OCI-LY7 (cell line): ENCODE measurements around the gene DYNLRB1. TPM values are rescaled to one million over a fixed set of nuclear protein-coding genes. Genes with fewer than 3 reads are reported as not detected.

Experiments
- BruUV-seq: library from RNA; stranded (reverse); fragments of 400-500 nt; replicated peaks from 2 replicates; lab custom pipeline; 2021; lab: Mats Ljungman, UMichigan
- CTCF ChIA-PET: fragments of 300-600 bp; sonication (Branson Sonifier 250); formaldehyde crosslinking; loops from one replicate; lab custom pipeline; 2022; ENCODE audit warnings: antibody characterized with exemption; ENCODE audit not compliant: unreplicated experiment; lab: Charles Lee
- POLR2A ChIA-PET: fragments of 300-600 bp; sonication (Branson Sonifier 250); formaldehyde crosslinking; loops from one replicate; lab custom pipeline; 2022; ENCODE audit warnings: antibody characterized with exemption; lab: Charles Lee
- DNase-seq: peaks from one replicate; pipeline ENCODE4 v3.0.0-alpha.2; 2015; ENCODE audit warnings: low spot score
- H2AFZ ChIP-seq: fragments of 200-600 bp; sonication (generic), shearing (Covaris generic); 2 replicates; pipeline ENCODE4 v1.6.1; 2014; ENCODE audit warnings: mild to moderate bottlenecking, antibody characterized with exemption, low read length, moderate library complexity
- H3K27ac ChIP-seq: fragments of 200-600 bp; sonication (generic); 2 replicates; pipeline ENCODE4 v1.5.1; 2014; ENCODE audit warnings: mixed run types, low read depth, mild to moderate bottlenecking, moderate library complexity, low read length, inconsistent platforms; ENCODE audit not compliant: poor library complexity, severe bottlenecking
- H3K36me3 ChIP-seq: fragments of 200-600 bp; sonication (generic); 2 replicates; pipeline ENCODE4 v1.6.1; 2014; ENCODE audit warnings: mild to moderate bottlenecking, antibody characterized with exemption, low read length, moderate library complexity, mixed read lengths; ENCODE audit not compliant: insufficient read depth
- H3K4me1 ChIP-seq: fragments of 200-600 bp; sonication (generic); 2 replicates; pipeline ENCODE4 v1.5.1; 2014; ENCODE audit warnings: mild to moderate bottlenecking, low read length; ENCODE audit not compliant: insufficient read depth, poor library complexity, severe bottlenecking
- H3K4me2 ChIP-seq: fragments of 200-600 bp; sonication (generic); 2 replicates; pipeline ENCODE4 v1.6.1; 2014; ENCODE audit warnings: mild to moderate bottlenecking, low read length
- H3K4me3 ChIP-seq: fragments of 200-600 bp; sonication (generic); 2 replicates; pipeline ENCODE4 v1.5.1; 2014; ENCODE audit warnings: mild to moderate bottlenecking, low read depth, low read length; ENCODE audit not compliant: poor library complexity, severe bottlenecking
- H3K79me2 ChIP-seq: fragments of 200-600 bp; sonication (generic); 2 replicates; pipeline ENCODE4 v1.6.1; 2016; ENCODE audit warnings: low read depth, mild to moderate bottlenecking, low read length, moderate library complexity, mixed read lengths; ENCODE audit not compliant: insufficient read depth
- H3K9me2 ChIP-seq: fragments of 200-600 bp; sonication (generic); 2 replicates; pipeline ENCODE4 v1.6.1; 2016; ENCODE audit warnings: mild to moderate bottlenecking, low read length, mixed read lengths; ENCODE audit not compliant: insufficient read depth
- H3K9me3 ChIP-seq: fragments of 200-600 bp; sonication (generic); 2 replicates; pipeline ENCODE4 v1.6.1; 2014; ENCODE audit warnings: mild to moderate bottlenecking, mixed run types, low read length, mixed read lengths
- H4K20me1 ChIP-seq: fragments of 200-600 bp; sonication (generic); 2 replicates; pipeline ENCODE4 v1.6.1; 2014; ENCODE audit warnings: mild to moderate bottlenecking, antibody characterized with exemption, low read length, moderate library complexity, mixed read lengths; ENCODE audit not compliant: insufficient read depth
- EZH2phosphoT487 ChIP-seq: fragments of 200-600 bp; sonication (generic); IDR thresholded peaks from 2 replicates; pipeline ENCODE4 v1.6.1; 2018; ENCODE audit warnings: low read depth, borderline replicate concordance, mild to moderate bottlenecking, mixed run types, antibody characterized with exemption, low read length, moderate library complexity, mixed read lengths
- intact Hi-C: fragments of 100-400 bp; cut with micrococcal nuclease; formaldehyde crosslinking; loops from one replicate; pipeline ENCODE4 v1.10.0; 2022; ENCODE audit not compliant: unreplicated experiment
- total RNA-seq, 2 experiments: library from RNA; depleted of rRNA in 1 of 2; stranded (reverse); fragments of >200 nt in 1 of 2; shearing (Covaris generic) in 1 of 2; gene quantifications; 2 replicates each; pipeline ENCODE4 v1.2.3, GENCODE V29; 2014 to 2022
- TF ChIP-seq, protein P1 (sequence below): fragments of 200-600 bp; sonication (generic); conservative IDR thresholded peaks from 2 replicates; pipeline ENCODE4 v1.5.1; 2014; ENCODE audit warnings: mild to moderate bottlenecking, antibody characterized with exemption, low read length, moderate library complexity, mixed read lengths

Gene DYNLRB1
- total RNA-seq, 2 experiments from 2014 or later = 94.2 to 128 TPM

GRCh38 chr20:34532756-34533155, 16.5 kb downstream of the DYNLRB1 start:
- TF ChIP-seq, protein P1, sequence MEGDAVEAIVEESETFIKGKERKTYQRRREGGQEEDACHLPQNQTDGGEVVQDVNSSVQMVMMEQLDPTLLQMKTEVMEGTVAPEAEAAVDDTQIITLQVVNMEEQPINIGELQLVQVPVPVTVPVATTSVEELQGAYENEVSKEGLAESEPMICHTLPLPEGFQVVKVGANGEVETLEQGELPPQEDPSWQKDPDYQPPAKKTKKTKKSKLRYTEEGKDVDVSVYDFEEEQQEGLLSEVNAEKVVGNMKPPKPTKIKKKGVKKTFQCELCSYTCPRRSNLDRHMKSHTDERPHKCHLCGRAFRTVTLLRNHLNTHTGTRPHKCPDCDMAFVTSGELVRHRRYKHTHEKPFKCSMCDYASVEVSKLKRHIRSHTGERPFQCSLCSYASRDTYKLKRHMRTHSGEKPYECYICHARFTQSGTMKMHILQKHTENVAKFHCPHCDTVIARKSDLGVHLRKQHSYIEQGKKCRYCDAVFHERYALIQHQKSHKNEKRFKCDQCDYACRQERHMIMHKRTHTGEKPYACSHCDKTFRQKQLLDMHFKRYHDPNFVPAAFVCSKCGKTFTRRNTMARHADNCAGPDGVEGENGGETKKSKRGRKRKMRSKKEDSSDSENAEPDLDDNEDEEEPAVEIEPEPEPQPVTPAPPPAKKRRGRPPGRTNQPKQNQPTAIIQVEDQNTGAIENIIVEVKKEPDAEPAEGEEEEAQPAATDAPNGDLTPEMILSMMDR = no peak
- no peak for TF ChIP-seq EZH2phosphoT487
- no peaks in the 10 kb centered on the region for H4K20me1 ChIP-seq
- H3K4me3 ChIP-seq = no peak overlapping the region
- intact Hi-C loops = no loop called here
- H3K9me3 ChIP-seq = no peaks in the 10 kb centered on the region
- ChIA-PET POLR2A (no interaction called here), CTCF (no interaction called here)
- no TSS peak for BruUV-seq
- H3K4me1 ChIP-seq = no peaks in the 10 kb centered on the region
- H3K36me3 ChIP-seq = peaks cover 72% of the 10 kb centered on the region
- no peaks in the 10 kb centered on the region for H3K79me2 ChIP-seq
- DNase-seq = no peak
- H3K4me2 ChIP-seq = no peak overlapping the region
- H3K27ac ChIP-seq = no peak overlapping the region
- no peaks in the 10 kb centered on the region for H3K9me2 ChIP-seq
- H2AFZ ChIP-seq = no peak overlapping the region

DNA sequence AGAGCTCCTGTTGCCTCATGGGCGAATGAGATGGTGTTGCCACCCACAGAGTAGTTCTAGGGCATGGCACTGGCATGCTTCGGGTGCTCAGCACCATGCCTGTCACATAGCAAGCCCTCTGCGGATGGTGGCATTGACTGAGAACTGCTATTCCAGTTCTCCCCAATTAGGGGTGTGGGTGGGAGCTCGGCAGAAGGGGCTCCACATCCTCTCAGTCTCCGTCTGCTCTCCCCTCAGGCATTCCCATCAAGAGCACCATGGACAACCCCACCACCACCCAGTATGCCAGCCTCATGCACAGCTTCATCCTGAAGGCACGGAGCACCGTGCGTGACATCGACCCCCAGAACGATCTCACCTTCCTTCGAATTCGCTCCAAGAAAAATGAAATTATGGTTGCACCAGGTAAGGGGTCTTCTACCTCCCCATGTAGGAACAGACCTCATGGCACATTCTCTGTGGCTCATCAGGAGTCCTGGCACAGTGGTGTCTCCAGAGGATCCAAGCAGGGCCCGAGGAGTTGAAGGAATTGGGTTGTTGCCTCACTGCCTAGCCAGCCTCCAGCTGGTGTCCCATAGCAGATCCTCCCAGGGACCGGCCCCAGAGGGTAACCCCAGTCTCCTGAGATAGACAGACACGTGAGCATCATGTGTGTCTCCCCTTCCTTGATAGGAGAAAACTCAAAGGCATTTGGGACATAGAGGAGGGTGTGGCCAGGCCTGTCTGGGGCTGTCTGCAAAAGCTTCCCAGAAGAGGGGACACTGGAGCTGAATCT, 18.4 kb downstream of the DYNLRB1 start:
- TF ChIP-seq, protein P1 = no peak
- no peak for TF ChIP-seq EZH2phosphoT487
- Histone ChIP-seq H2AFZ (no peak overlapping the region), H3K9me2 (no peaks in the 10 kb centered on the region), H3K36me3 (peaks cover 69% of the 10 kb centered on the region), H3K9me3 (no peaks in the 10 kb centered on the region), H3K4me1 (no peaks in the 10 kb centered on the region), H3K4me2 (no peak overlapping the region), H4K20me1 (no peaks in the 10 kb centered on the region), H3K27ac (no peak overlapping the region), H3K79me2 (no peaks in the 10 kb centered on the region), H3K4me3 (no peak overlapping the region)
- intact Hi-C loops = loop anchor here (5.0 kb wide), 2 partner anchors 233 to 342 kb away; no protein-coding TSS in a partner anchor
- no TSS peak for BruUV-seq
- CTCF ChIA-PET = no interaction called here
- no peak for DNase-seq
- POLR2A ChIA-PET = no interaction called here

DNA sequence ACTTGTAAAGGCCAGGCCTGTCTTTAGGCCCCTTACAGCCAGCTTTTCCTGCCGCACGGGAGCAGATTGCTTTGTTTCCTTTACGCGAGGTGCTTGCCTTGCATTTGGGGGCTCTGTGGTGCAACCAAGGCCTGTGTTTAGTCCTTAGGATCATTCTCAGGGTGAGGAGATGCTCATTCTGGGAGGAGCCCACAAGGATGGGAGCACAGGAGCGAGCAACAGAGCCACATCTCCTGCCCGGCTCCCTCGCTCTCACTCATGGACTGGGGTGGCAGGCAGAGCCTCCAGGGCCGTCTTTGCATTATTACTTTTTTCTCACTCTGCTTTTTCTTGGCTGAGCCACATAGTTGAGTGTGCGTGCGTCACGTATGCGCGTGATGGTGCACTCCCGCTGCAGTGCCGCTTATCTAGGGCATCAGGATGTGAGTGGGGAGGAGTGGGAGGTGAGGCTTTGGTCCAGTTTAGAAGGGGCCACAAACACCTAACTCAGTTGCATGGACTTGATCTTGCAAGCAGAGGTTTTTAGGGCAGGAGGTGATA, 19.1 kb downstream of the DYNLRB1 start:
- Histone ChIP-seq H2AFZ (no peak overlapping the region), H3K9me3 (no peaks in the 10 kb centered on the region), H4K20me1 (no peaks in the 10 kb centered on the region), H3K9me2 (no peaks in the 10 kb centered on the region), H3K36me3 (peaks cover 61% of the 10 kb centered on the region), H3K4me1 (no peaks in the 10 kb centered on the region), H3K79me2 (no peaks in the 10 kb centered on the region), H3K4me2 (no peak overlapping the region), H3K27ac (no peak overlapping the region), H3K4me3 (no peak overlapping the region)
- ChIA-PET CTCF (no interaction called here), POLR2A (no interaction called here)
- BruUV-seq = no TSS peak
- DNase-seq = no peak
- intact Hi-C loops = loop anchor here (5.0 kb wide), 2 partner anchors 232 to 343 kb away; no protein-coding TSS in a partner anchor
- TF ChIP-seq, protein P1 = no peak
- TF ChIP-seq EZH2phosphoT487 = no peak
